Trophoblast cell (in vitro differentiated cells and primary cell): ENCODE data around the gene RASL12.

Source experiments
- DNase-seq, 2 donors: peaks; one replicate each; pipeline ENCODE4 v3.0.0-alpha.2; 2016
- H2AFZ ChIP-seq: 2 replicates; pipeline ENCODE4 v1.6.1; 2013; ENCODE audit warnings: low read length, moderate library complexity, mild to moderate bottlenecking; ENCODE audit not compliant: insufficient read depth, poor library complexity
- H2AK5ac ChIP-seq: 2 replicates; pipeline ENCODE4 v1.6.1; 2013; ENCODE audit warnings: mild to moderate bottlenecking, low read length
- H2BK120ac ChIP-seq: 2 replicates; pipeline ENCODE4 v1.6.1; 2013; ENCODE audit warnings: low read length, mild to moderate bottlenecking, moderate library complexity; ENCODE audit not compliant: insufficient read depth, poor library complexity
- H2BK12ac ChIP-seq: 2 replicates; pipeline ENCODE4 v1.6.1; 2013; ENCODE audit warnings: mild to moderate bottlenecking, low read length, moderate library complexity
- H2BK5ac ChIP-seq: 2 replicates; pipeline ENCODE4 v1.6.1; 2013; ENCODE audit warnings: low read length, low read depth, moderate library complexity, mild to moderate bottlenecking; ENCODE audit not compliant: poor library complexity
- H3K14ac ChIP-seq: 2 replicates; pipeline ENCODE4 v1.6.1; 2013; ENCODE audit warnings: mild to moderate bottlenecking, low read length
- H3K18ac ChIP-seq: 2 replicates; pipeline ENCODE4 v1.6.1; 2013; ENCODE audit warnings: mild to moderate bottlenecking, low read length
- H3K23ac ChIP-seq: 2 replicates; pipeline ENCODE4 v1.6.1; 2013; ENCODE audit warnings: low read length
- H3K27ac ChIP-seq: 2 replicates; pipeline ENCODE4 v1.5.1; 2013; ENCODE audit warnings: low read depth, mild to moderate bottlenecking, inconsistent platforms, low read length, moderate library complexity
- H3K27me3 ChIP-seq: 2 replicates; pipeline ENCODE4 v1.6.1; 2013; ENCODE audit warnings: inconsistent platforms, mild to moderate bottlenecking, low read length, moderate library complexity; ENCODE audit not compliant: insufficient read depth
- H3K36me3 ChIP-seq, 2 experiments: 1 replicate in 1 of 2; 2 replicates in 1 of 2; pipeline ENCODE4 v1.6.1; 2013; ENCODE audit warnings: low read length in 2 of 2, mild to moderate bottlenecking in 2 of 2, moderate library complexity in 1 of 2; ENCODE audit not compliant: insufficient read depth in 2 of 2, control insufficient read depth in 1 of 2
- H3K4ac ChIP-seq: 2 replicates; pipeline ENCODE4 v1.6.1; 2013; ENCODE audit warnings: low read depth, mild to moderate bottlenecking, low read length, moderate library complexity
- H3K4me1 ChIP-seq, 2 experiments: 1 replicate in 1 of 2; 2 replicates in 1 of 2; pipeline ENCODE4 v1.6.1; 2013; ENCODE audit warnings: low read length in 2 of 2, mild to moderate bottlenecking in 2 of 2, moderate library complexity in 1 of 2; ENCODE audit not compliant: insufficient read depth in 2 of 2, control insufficient read depth in 1 of 2
- H3K4me2 ChIP-seq: 2 replicates; pipeline ENCODE4 v1.6.1; 2013; ENCODE audit warnings: inconsistent platforms, mild to moderate bottlenecking, low read length, moderate library complexity
- H3K4me3 ChIP-seq: 2 replicates; pipeline ENCODE4 v1.5.1; 2013; ENCODE audit warnings: mild to moderate bottlenecking, low read depth, low read length, inconsistent platforms
- H3K79me1 ChIP-seq: one replicate; pipeline ENCODE4 v1.6.1; 2013; ENCODE audit warnings: low read length
- H3K79me2 ChIP-seq: 2 replicates; pipeline ENCODE4 v1.6.1; 2013; ENCODE audit warnings: low read length, mild to moderate bottlenecking; ENCODE audit not compliant: control insufficient read depth, insufficient read depth, poor library complexity
- H3K9ac ChIP-seq: 2 replicates; pipeline ENCODE4 v1.6.1; 2013; ENCODE audit warnings: mild to moderate bottlenecking, low read length
- H3K9me3 ChIP-seq: 2 replicates; pipeline ENCODE4 v1.6.1; 2013; ENCODE audit warnings: low read depth, mild to moderate bottlenecking, control low read depth, inconsistent platforms, low read length; ENCODE audit not compliant: insufficient read depth
- H4K12ac ChIP-seq: 2 replicates; pipeline ENCODE4 v1.6.1; 2013; ENCODE audit warnings: low read depth, mild to moderate bottlenecking, low read length, moderate library complexity
- H4K8ac ChIP-seq: 2 replicates; pipeline ENCODE4 v1.6.1; 2013; ENCODE audit warnings: low read depth, mild to moderate bottlenecking, low read length, moderate library complexity
- H4K91ac ChIP-seq: one replicate; pipeline ENCODE4 v1.6.1; 2013; ENCODE audit warnings: low read depth, mild to moderate bottlenecking, low read length, moderate library complexity
- WGBS: extraction: QIAGEN DNeasy Blood & Tissue Kit; methylation state at CpG from one replicate; pipeline ENCODE4 v1.1.7; 2013; ENCODE audit warnings: missing lambda C conversion rate; ENCODE audit not compliant: insufficient read length, insufficient coverage; ENCODE audit errors: extremely low coverage; 5-methylcytosine and 5-hydroxymethylcytosine counted together

The RASL12 gene

GRCh38 chr15:65038836-65039235 lies 29.0 kb downstream of the RASL12 start:
- no peak overlapping the region for H3K27ac ChIP-seq
- H3K4me1 ChIP-seq: no peaks in the 10 kb centered on the region
- H2AK5ac ChIP-seq: no peak overlapping the region
- H3K36me3 ChIP-seq: no peaks in the 10 kb centered on the region
- H3K9ac ChIP-seq: no peak overlapping the region
- no peaks in the 10 kb centered on the region for H3K27me3 ChIP-seq
- no peak overlapping the region for H4K91ac ChIP-seq
- H3K4me3 ChIP-seq: no peak overlapping the region
- no peaks in the 10 kb centered on the region for H3K9me3 ChIP-seq
- no peak overlapping the region for H2BK12ac ChIP-seq
- H4K8ac ChIP-seq: no peak overlapping the region
- no peak overlapping the region for H4K12ac ChIP-seq
- no peak overlapping the region for H3K23ac ChIP-seq
- H3K79me2 ChIP-seq: no peaks in the 10 kb centered on the region
- no peak overlapping the region for H2BK120ac ChIP-seq
- no peak overlapping the region for H3K4me2 ChIP-seq
- WGBS: no CpG with 5 or more reads among the region's 5 CpGs
- H2AFZ ChIP-seq: no peak overlapping the region
- no peak for DNase-seq
- no peaks in the 10 kb centered on the region for H3K79me1 ChIP-seq
- no peak overlapping the region for H2BK5ac ChIP-seq
- no peak overlapping the region for H3K14ac ChIP-seq
- H3K18ac ChIP-seq: no peak overlapping the region
- H3K4ac ChIP-seq: no peak overlapping the region

- Histone ChIP-seq H2AK5ac (no peak overlapping the region), H3K79me2 (no peaks in the 10 kb centered on the region), H2BK12ac (no peak overlapping the region), H2BK120ac (no peak overlapping the region), H3K36me3 (no peaks in the 10 kb centered on the region), H2BK5ac (no peak overlapping the region), H3K9me3 (no peaks in the 10 kb centered on the region), H3K27me3 (no peaks in the 10 kb centered on the region), H3K4me3 (no peak overlapping the region), H2AFZ (no peak overlapping the region), H3K79me1 (no peaks in the 10 kb centered on the region), H3K4me1 (no peaks in the 10 kb centered on the region), H3K18ac (no peak overlapping the region), H3K14ac (no peak overlapping the region), H3K9ac (no peak overlapping the region), H4K91ac (no peak overlapping the region), H4K12ac (no peak overlapping the region), H3K23ac (no peak overlapping the region), H4K8ac (no peak overlapping the region), H3K4ac (no peak overlapping the region), H3K4me2 (no peak overlapping the region), H3K27ac (no peak overlapping the region)
- no CpG with 5 or more reads among the region's 3 CpGs for WGBS
- DNase-seq: no peak
These were observed 29.4 kb downstream of the RASL12 start for GRCh38 chr15:65038428-65038827.

- Histone ChIP-seq H2AFZ (no peak overlapping the region), H4K12ac (no peak overlapping the region), H3K4me2 (no peak overlapping the region), H3K14ac (no peak overlapping the region), H3K4ac (no peak overlapping the region), H3K79me1 (no peaks in the 10 kb centered on the region), H3K23ac (no peak overlapping the region), H3K9me3 (no peaks in the 10 kb centered on the region), H3K18ac (no peak overlapping the region), H4K8ac (no peak overlapping the region), H3K27ac (no peak overlapping the region), H3K4me3 (no peak overlapping the region), H2BK120ac (no peak overlapping the region), H3K27me3 (no peaks in the 10 kb centered on the region), H2AK5ac (no peak overlapping the region), H2BK5ac (no peak overlapping the region), H3K9ac (no peak overlapping the region), H3K36me3 (no peaks in the 10 kb centered on the region), H3K4me1 (no peaks in the 10 kb centered on the region), H2BK12ac (no peak overlapping the region), H3K79me2 (no peaks in the 10 kb centered on the region), H4K91ac (no peak overlapping the region)
- WGBS: no CpG with 5 or more reads among the region's 1 CpG
- no peak for DNase-seq
These were observed 30.5 kb downstream of the RASL12 start for GRCh38 chr15:65037309-65037708.

DNA sequence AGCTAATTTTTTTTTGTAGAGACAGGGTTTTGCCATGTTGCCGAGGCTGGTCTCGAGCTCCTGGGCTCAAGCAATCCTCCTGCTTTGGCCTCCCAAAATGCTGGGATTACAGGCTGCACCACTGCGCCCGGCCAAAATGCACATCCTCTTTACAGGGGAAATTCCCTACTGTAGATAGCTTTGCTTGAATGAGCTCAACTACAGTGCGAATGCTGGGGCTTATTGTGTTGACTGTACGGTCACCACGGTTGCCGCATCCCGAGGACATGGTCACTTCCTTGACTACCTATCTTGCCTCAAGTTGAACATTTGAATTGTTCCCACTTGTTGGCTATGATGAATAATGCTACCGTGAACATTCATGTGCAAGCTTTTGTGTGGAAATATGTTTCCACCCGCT lies 33.1 kb downstream of the RASL12 start:
- H2AFZ ChIP-seq: no peak overlapping the region
- H3K36me3 ChIP-seq: no peaks in the 10 kb centered on the region
- no peak overlapping the region for H3K14ac ChIP-seq
- H3K4ac ChIP-seq: no peak overlapping the region
- H3K9me3 ChIP-seq: peaks cover 2% of the 10 kb centered on the region
- no peak overlapping the region for H3K4me2 ChIP-seq
- H3K18ac ChIP-seq: no peak overlapping the region
- no peak overlapping the region for H4K12ac ChIP-seq
- H3K4me1 ChIP-seq: peaks cover 0 to 2% of the 10 kb centered on the region in 2 experiments
- WGBS: no CpG with 5 or more reads among the region's 11 CpGs
- H3K4me3 ChIP-seq: no peak overlapping the region
- H3K9ac ChIP-seq: no peak overlapping the region
- H2AK5ac ChIP-seq: no peak overlapping the region
- no peak overlapping the region for H2BK5ac ChIP-seq
- H2BK120ac ChIP-seq: no peak overlapping the region
- H3K23ac ChIP-seq: no peak overlapping the region
- no peaks in the 10 kb centered on the region for H3K27me3 ChIP-seq
- H3K27ac ChIP-seq: no peak overlapping the region
- H4K8ac ChIP-seq: no peak overlapping the region
- H4K91ac ChIP-seq: no peak overlapping the region
- no peak overlapping the region for H2BK12ac ChIP-seq
- no peaks in the 10 kb centered on the region for H3K79me2 ChIP-seq
- no peak for DNase-seq
- no peaks in the 10 kb centered on the region for H3K79me1 ChIP-seq
